Coronary artery (tissue), 2 donors: ENCODE measurements around the gene EPS8.
"Not testable (repeated sequence)": the region's sequence is repeated elsewhere in the genome, so short reads cannot be mapped to it uniquely, and the experiment has no call there.

Source experiments
- DNase-seq: peaks from one replicate; pipeline ENCODE4 v3.0.0-alpha.2; 2017; ENCODE audit warnings: low spot score
- H3K27ac ChIP-seq, 2 donors: fragments of 200-600 bp; sonication (generic); one replicate each; pipeline ENCODE4 v1.5.1; 2016 to 2019
- H3K4me3 ChIP-seq: fragments of 200-600 bp; sonication (generic); 2 replicates; pipeline ENCODE4 v1.5.1; 2016; ENCODE audit warnings: mild to moderate bottlenecking, moderate library complexity
- TF ChIP-seq, protein P1 (sequence below): fragments of 200-600 bp; sonication (generic); IDR thresholded peaks from one replicate; pipeline ENCODE4 v1.5.1; 2019; ENCODE audit warnings: antibody characterized with exemption

The EPS8 gene

DNA sequence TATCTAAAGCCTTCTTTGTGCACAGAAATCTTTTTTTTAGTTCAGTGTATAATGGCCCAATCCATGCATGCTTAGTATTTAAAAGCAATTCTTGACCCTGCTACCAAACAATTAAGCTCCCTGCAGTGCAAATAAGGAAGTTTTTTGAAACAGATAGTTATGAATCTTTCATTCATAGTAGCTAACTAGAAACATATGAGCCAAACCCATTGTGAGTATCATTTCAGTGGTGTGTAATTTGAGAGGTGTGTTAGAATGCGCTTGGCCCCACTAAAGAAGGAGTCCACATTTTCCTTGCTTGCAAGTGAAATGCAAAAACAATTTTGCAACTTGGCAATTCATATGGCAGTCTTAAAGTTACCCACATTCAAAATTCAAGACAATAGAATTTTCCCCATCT lies 14.4 kb downstream of the EPS8 start:
- DNase-seq = no peak
- no peak overlapping the region for H3K4me3 ChIP-seq
- no peak overlapping the region for H3K27ac ChIP-seq
- TF ChIP-seq, protein P1, sequence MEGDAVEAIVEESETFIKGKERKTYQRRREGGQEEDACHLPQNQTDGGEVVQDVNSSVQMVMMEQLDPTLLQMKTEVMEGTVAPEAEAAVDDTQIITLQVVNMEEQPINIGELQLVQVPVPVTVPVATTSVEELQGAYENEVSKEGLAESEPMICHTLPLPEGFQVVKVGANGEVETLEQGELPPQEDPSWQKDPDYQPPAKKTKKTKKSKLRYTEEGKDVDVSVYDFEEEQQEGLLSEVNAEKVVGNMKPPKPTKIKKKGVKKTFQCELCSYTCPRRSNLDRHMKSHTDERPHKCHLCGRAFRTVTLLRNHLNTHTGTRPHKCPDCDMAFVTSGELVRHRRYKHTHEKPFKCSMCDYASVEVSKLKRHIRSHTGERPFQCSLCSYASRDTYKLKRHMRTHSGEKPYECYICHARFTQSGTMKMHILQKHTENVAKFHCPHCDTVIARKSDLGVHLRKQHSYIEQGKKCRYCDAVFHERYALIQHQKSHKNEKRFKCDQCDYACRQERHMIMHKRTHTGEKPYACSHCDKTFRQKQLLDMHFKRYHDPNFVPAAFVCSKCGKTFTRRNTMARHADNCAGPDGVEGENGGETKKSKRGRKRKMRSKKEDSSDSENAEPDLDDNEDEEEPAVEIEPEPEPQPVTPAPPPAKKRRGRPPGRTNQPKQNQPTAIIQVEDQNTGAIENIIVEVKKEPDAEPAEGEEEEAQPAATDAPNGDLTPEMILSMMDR = no peak

DNA sequence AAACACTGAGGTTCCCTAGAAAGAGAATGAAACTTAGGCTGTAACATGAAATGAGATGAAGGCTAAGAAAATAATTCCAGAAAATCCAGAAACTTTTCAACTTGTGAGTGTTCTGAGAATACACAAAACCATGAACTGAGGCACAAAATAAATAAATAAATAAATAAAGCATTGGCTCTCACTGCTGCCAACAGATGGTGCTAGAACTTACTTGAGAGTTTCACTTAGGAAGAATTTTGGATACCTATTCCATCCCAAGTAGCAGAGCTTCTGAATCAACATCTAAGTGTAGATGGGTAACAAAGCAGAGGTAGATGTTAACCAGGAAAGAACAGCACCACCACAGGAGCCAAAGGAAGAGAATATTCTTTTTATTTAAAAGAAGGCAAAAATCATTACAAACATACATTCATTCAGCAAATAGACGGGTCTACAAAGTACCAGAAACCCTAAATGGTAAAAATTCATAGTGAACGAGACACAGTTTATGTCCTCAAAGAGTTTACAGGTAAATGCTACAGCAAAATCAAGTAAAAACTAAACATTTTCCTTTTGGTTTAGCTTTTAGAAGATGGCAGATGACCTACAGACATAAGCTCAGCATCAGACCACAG lies 16.7 kb downstream of the EPS8 start:
- Histone ChIP-seq H3K4me3 (no peak overlapping the region), H3K27ac (no peak overlapping the region)
- DNase-seq = no peak
- TF ChIP-seq, protein P1 = no peak

DNA sequence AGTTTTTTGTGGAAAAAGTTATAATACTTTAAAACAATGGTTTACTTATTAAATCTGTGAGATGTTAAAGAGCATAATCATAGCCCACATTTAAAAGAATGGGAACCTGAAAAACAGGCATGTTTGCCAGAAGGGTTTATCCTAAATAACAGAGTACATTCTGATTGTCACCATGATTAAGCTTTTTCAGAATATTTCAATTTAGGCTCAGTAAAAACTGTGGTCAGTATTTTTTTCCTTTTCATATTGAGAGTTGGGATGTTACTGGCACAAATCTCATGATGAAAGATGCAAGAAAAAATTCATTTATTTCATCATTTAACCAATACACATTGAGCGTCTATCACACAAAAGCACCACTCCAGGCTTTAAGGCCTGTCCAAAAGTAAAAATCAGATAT lies 18.6 kb downstream of the EPS8 start:
- peak overlapping the region; percentile 30 to 52 for H3K27ac ChIP-seq
- H3K4me3 ChIP-seq = no peak overlapping the region
- TF ChIP-seq, protein P1 = no peak
- DNase-seq = no peak

DNA sequence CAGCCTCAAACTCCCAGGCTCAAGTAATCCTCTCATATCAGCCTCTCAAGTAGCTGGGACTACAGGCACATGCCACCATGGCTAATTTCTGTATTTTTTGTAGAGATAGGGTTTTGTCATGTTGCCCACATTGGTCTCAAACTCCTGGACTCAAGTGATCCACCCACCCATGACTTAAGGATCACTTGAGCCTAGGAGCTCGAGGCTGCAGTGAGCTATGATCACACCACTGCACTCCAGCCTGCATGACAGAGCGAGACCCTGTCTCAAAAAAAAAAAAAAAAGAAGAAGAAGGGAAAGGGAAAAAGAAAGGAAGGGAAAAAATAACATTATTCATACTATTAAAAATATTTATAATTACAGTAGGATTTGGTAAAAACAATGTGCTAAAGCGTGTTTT lies 19.2 kb downstream of the EPS8 start:
- H3K4me3 ChIP-seq = no peak overlapping the region
- TF ChIP-seq, protein P1 = no peak
- no peak for DNase-seq
- peak overlapping the region; percentile 33 to 53 for H3K27ac ChIP-seq

DNA sequence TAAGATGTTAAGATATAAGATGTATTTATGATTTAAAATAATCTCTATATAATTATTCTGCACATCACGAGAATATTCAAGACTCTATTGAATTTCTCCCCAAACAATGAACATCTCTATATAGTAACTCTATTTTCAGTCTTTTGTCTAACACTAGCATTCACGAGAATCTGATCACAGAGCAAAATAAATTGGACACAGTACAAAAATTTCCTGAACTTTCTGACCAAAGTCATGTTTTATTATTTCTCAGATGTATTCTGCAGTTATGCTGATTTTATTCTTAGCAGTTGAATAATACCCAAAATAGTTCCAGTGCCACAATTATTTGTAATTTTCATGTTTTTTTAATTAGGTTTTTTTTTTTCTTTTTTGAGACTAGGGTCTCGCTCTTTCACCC lies 19.6 kb downstream of the EPS8 start:
- H3K4me3 ChIP-seq = no peak overlapping the region
- peak overlapping the region in 1 of 2 donors; percentile 33 for H3K27ac ChIP-seq
- TF ChIP-seq, protein P1 = no peak
- no peak for DNase-seq

DNA sequence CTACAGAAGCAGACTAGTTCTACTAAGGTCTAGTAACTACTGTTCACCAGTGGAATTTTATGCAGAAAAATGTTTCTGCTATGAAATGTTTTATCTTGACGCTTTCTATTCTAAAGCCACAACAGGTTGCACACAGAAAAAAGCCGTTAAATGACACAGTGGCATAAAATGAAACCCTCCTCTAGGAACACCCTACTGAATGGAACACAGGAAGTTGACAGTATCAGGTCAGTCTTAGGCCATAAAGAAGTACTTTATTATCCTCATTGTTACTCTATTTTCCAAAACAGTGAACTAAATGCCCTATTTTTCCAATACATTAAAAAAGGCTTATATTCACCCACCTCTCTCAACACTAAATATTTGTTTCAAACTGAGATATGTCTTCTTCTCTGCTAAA lies 21.9 kb downstream of the EPS8 start:
- TF ChIP-seq, protein P1 = no peak
- no peak for DNase-seq
- Histone ChIP-seq H3K27ac (no peak overlapping the region), H3K4me3 (no peak overlapping the region)

DNA sequence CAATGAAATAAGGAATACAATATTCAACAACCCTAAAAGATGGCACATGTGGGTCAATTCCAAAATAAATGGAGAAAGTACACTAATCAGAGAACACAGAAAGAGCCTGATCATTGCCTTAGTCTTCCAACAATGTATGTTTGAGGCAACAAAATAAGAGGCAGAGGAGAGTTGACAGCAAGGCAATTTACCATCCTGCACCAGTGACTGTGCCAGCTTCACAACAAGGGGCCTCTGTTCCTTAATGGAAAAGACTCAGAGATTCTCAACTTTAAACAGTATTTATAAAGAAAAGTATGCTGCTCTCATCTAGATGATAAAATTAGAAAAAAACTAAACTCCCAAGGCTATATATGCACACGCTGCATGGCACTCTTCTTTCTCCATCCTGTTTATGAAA lies 25.9 kb downstream of the EPS8 start:
- DNase-seq = no peak
- H3K4me3 ChIP-seq = no peak overlapping the region
- no peak overlapping the region for H3K27ac ChIP-seq
- TF ChIP-seq, protein P1 = no peak

DNA sequence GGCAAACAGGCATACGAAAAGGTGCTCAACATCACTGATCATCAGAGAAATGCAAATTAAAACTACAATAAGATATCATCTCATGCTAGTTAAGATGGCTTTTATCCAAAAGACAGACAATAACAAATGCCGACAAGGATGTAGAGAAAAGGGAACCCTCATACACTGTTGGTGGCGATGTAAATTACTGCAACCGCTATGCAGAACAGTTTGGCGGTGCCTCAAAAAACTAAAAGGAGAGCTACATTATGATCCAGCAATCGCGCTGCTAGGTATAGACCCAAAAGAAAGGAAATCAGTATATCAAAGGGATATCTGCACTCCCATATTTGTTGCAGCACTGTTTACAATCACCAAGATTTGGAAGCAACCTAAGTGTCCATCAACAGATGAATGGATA lies 27.0 kb downstream of the EPS8 start:
- H3K4me3 ChIP-seq, H3K27ac ChIP-seq, DNase-seq: not testable (repeated sequence)
